Stimulated activated CD4-positive, alpha-beta T cell treated with anti-CD3 and anti-CD28 coated beads, Interleukin-12 subunit alpha, Interleukin-12 subunit beta, amount 100 ng/mL, for 48 hours (primary cell): ENCODE results near the gene SLC25A25.
"Not testable (repeated sequence)": the region's sequence is repeated elsewhere in the genome, so short reads cannot be mapped to it uniquely, and the experiment has no call there.

ENCODE experiments used
- DNase-seq, 3 donors: peaks; one replicate each; pipeline ENCODE4 v3.0.0-alpha.2; 2020; ENCODE audit warnings: low read depth in 2 of 3, low spot score in 1 of 3

SLC25A25 gene

GRCh38 chr9:128108269-128109049 lies 40.4 kb downstream of the SLC25A25 start:
- no peak for DNase-seq

DNA sequence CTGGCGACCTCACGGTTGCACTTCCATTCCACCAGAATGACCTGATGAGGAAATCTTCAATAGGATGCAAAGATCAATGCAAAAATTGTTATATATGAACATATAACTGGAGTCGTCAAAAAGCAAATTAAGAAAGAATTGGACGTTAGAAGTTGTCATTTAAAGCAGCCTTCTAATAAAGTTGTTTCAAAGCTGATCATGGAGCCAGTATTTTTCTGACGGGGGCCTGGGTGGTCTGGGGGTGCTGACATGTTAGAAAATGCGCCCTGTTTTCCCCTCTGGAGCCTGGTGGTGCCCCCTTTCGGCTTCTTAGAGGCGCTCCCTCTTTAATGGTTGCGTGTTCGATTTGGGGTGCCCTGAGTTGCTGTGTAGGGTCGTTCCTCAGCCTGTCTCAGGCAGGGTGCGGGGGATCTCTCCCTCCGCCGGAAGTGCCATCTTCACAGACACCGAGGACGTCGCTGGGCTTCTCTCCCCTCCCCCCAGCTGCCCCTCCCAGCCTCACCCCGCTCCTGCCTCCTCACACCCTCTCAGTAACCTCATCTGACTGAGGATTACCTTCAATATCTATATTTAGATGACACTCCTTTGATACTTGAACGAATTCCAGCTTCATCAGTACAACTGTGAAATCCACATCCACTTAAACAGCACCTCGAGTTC lies 41.1 kb downstream of the SLC25A25 start:
- DNase-seq = no peak

- DNase-seq = not testable (repeated sequence)
Observed at GRCh38 chr9:128111726-128112125, 43.7 kb downstream of the SLC25A25 start.

GRCh38 chr9:128113526-128114325 lies 45.7 kb downstream of the SLC25A25 start:
- no peak for DNase-seq

GRCh38 chr9:128114326-128115186 lies 46.5 kb downstream of the SLC25A25 start:
- DNase-seq = no peak

GRCh38 chr9:128115187-128116103 lies 47.4 kb downstream of the SLC25A25 start:
- no peak for DNase-seq

- DNase-seq = no peak
Observed at GRCh38 chr9:128116104-128117083, 48.4 kb downstream of the SLC25A25 start.

- DNase-seq = peak; percentile 91 to 100 (median 95)
Observed at GRCh38 chr9:128117613-128118471, 49.8 kb downstream of the SLC25A25 start.

DNA sequence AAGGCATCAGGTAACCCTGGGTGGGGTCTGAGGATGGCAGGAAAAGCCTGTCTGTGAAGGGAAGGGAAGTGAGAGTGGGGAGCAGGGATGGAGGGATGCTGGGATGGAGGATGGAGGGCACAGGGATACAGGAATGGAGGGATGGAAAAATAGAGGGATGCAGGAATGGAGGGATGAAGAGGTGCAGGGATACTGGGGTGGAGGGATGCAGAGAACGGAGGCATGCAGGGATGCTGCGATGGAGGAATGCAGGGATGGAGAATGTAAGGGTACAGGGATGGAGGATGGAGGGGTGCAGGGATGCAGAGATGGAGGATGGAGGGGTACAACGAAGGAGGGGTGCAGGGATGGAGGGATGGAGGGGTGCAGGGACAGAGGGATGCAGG lies 50.4 kb downstream of the SLC25A25 start:
- DNase-seq = no peak

- no peak for DNase-seq
Observed at GRCh38 chr9:128118971-128119665, 51.1 kb downstream of the SLC25A25 start.

DNA sequence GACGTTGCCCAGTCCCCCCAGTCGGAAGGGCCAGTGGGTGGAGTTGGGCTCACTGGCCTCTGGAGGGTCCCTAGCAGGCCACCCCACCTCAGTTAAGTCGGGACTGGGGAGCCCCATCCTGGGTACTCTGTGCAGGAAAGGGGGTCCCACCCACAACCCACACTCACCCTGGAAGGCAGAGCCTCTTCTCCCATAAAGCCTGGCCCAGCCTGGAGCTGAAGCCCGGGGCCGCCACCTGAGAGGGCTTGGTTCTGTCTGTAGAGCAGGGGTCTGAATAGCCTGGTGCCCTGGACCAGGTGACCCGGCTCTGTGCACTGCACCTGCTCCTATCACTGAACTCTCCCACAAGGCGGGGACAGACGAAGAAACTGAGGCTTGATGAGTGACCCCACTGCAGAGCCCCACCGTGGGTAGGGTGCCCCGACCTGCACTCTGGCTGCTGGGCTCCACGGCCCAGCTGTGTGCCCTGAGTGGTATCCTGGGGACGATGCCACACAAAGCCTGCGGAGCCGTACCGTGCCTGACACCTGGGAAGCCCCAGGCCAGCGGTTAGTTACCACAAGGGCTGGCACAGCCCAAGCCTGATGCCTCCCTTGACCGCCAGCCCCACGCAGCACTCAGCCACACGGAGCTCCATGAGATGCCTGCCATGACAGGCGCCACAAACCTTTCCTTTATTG lies 52.2 kb downstream of the SLC25A25 start:
- DNase-seq = no peak

DNA sequence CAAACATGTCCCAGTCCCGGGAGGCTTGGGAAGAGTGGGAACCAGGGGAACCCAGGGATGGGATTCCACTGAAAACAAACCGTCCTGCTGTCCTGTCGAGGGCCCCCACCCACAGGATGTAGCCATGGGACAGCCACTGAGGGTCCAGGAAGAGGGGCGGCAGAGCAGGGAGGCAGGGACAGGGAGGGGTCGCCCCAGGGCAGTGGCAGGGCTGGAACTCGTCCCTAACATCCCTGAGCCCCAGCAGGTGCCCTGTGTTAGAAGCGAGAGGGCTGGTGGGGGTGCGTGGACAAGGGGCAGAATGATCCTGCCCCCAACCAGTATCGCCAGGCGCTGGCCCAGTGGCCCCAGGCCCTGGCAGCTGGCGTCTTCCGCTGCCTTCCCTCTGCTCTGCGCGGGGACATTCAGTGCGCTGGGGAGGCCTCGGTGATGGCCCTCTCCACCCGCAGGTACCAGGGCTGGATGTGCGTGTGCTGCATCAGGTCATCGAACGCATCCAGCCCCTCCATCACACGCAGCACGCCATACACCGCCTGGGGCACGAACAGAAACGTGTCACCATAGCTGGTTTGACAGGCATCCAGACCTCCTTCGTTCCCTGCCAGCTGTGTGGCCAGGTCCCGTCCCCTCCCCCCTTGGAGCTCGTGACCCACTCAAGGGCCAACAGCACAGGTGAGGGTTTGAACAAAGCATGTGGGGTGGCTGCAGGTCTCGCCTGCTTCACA lies 52.9 kb downstream of the SLC25A25 start:
- no peak for DNase-seq

- no peak for DNase-seq
Observed at GRCh38 chr9:128121466-128121810, 53.4 kb downstream of the SLC25A25 start.

DNA sequence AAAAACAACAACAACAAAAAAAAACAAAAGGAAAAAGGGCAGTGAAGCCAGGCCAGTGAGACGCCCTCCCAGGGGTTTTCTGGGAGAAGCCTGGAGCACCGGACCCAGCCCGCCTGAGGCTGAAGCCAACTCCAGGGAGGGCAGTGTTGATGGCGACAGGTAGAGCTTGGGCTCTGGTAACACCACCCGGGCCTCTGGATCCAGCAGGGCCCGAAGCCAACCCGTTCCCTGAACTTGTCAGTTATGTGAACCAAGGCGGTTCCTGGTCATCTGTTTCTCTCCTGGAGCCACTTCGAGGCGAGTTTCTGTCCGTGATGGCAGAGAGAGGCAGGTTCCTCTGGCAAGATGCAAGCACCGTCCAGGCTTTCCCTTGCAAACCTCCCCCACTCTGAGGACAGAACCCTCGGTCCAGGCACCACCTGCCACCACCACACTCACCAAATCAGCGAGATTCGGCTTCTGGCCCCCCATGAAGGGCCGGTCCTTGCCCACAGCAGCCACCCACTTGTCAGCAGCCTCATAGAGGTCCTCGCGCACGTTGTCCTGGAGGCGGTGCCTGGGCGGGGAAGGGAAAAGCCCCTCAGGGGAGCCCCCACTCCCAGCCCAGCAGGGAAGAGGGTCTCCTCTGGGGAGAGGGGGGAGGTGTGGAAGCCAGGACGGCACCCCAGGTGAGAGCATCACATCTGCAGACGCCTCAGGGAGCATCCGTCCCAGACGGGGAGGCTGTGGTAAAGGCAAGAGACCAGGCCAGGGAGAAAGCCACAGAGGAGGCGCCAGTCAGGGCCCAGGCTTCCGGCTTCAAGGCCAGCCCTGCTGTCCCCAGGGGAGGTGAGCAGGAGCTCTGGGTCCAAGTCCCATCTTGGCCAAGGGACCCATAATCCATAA lies 54.1 kb downstream of the SLC25A25 start:
- DNase-seq = no peak

- DNase-seq = no peak
Observed at GRCh38 chr9:128122809-128123175, 54.8 kb downstream of the SLC25A25 start.
